ENCODE results near the gene EPHB3.

EPHB3 gene

GRCh38 chr3:184543843-184544512 lies 17.6 kb upstream of the EPHB3 start:
- DNase-seq: peak; percentile 77

- no peak for DNase-seq
Observed at GRCh38 chr3:184544513-184544861, 17.1 kb upstream of the EPHB3 start.

- no peak for DNase-seq
Observed at GRCh38 chr3:184545769-184546168, 15.8 kb upstream of the EPHB3 start.

- DNase-seq: peak; percentile 27
Observed at GRCh38 chr3:184546252-184546651, 15.3 kb upstream of the EPHB3 start.

- DNase-seq: peak; percentile 64
Observed at GRCh38 chr3:184549796-184550577, 11.6 kb upstream of the EPHB3 start.

GRCh38 chr3:184551103-184551502 lies 10.5 kb upstream of the EPHB3 start:
- no peak for DNase-seq

GRCh38 chr3:184551614-184552256 lies 9.8 kb upstream of the EPHB3 start:
- no peak for DNase-seq

- DNase-seq: no peak
Observed at GRCh38 chr3:184552296-184552695, 9.3 kb upstream of the EPHB3 start.

- no peak for DNase-seq
Observed at GRCh38 chr3:184552863-184553262, 8.7 kb upstream of the EPHB3 start.

- DNase-seq: peak; percentile 63
Observed at GRCh38 chr3:184553385-184553784, 8.2 kb upstream of the EPHB3 start.

- DNase-seq: no peak
Observed at GRCh38 chr3:184554461-184554860, 7.1 kb upstream of the EPHB3 start.

GRCh38 chr3:184556582-184557347 lies 4.8 kb upstream of the EPHB3 start:
- DNase-seq: no peak

GRCh38 chr3:184557348-184557950 lies 4.1 kb upstream of the EPHB3 start:
- no peak for DNase-seq

- DNase-seq: no peak
Observed at GRCh38 chr3:184558726-184559125, 2.9 kb upstream of the EPHB3 start.

GRCh38 chr3:184559336-184559735 lies 2.2 kb upstream of the EPHB3 start:
- no peak for DNase-seq

GRCh38 chr3:184560531-184560930 lies 1.1 kb upstream of the EPHB3 start:
- no peak for DNase-seq

- DNase-seq: no peak
Observed at GRCh38 chr3:184561913-184562877, 610 bp downstream of the EPHB3 start.

GRCh38 chr3:184562878-184563560 lies 1.4 kb downstream of the EPHB3 start:
- no peak for DNase-seq

- no peak for DNase-seq
Observed at GRCh38 chr3:184563561-184563925, 2.0 kb downstream of the EPHB3 start.

GRCh38 chr3:184563941-184564684 lies 2.5 kb downstream of the EPHB3 start:
- no peak for DNase-seq

Data from midbrain (tissue), 1 donor.